ENCODE data around the gene RHOBTB3. TPM values are rescaled to one million over a fixed set of nuclear protein-coding genes. Genes with fewer than 3 reads are reported as not detected.

RHOBTB3 gene
- total and polyA plus RNA-seq, 2 donors (not counting 1 experiment from before 2014, with no cell fraction given) = 337 to 338 TPM

- Histone ChIP-seq H3K4me1 (ENCODE audit: control insufficient read depth, extremely low read depth, insufficient read depth, low read length) (peaks cover 9% of the 10 kb centered on the region), H3K27me3 (ENCODE audit: control insufficient read depth, insufficient read depth, low read length) (no peaks in the 10 kb centered on the region), H3K4me2 (ENCODE audit: extremely low read depth, insufficient read depth, low read length) (no peak overlapping the region), H3K9ac (ENCODE audit: insufficient read depth, low read length) (no peak overlapping the region), H4K20me1 (ENCODE audit: control insufficient read depth, extremely low read depth, insufficient read depth, low read length) (no peaks in the 10 kb centered on the region), H2AFZ (ENCODE audit: low read length) (no peak overlapping the region), H3K36me3 (ENCODE audit: control insufficient read depth, insufficient read depth, low read length) (no peaks in the 10 kb centered on the region), H3K9me3 (ENCODE audit: control insufficient read depth, insufficient read depth, low read depth, low read length) (no peaks in the 10 kb centered on the region), H3K4me3 (replicated peaks in 1 of 4; ENCODE audit: control extremely low read depth in 1 of 4, insufficient read depth in 1 of 4, low read depth in 3 of 4, low read length in 4 of 4) (no peak overlapping the region), H3K27ac (ENCODE audit: insufficient read depth, low read length) (no peak overlapping the region), H3K79me2 (ENCODE audit: control insufficient read depth, insufficient read depth, low read length) (no peaks in the 10 kb centered on the region)
- no peak for DNase-seq (ENCODE audit: low read depth in 2 of 2)
- TF ChIP-seq EZH2 (IDR thresholded peaks at IDR 0.05; ENCODE audit: low read length, missing control alignments) = no peak
- no peak for TF ChIP-seq CTCF (conservative IDR thresholded peaks at IDR 0.05 in 1 of 2, IDR thresholded peaks at IDR 0.05 in 1 of 2; ENCODE audit: low read depth in 1 of 2, low read length in 2 of 2)
These were observed 108.5 kb downstream of the RHOBTB3 start for GRCh38 chr5:95839658-95840057.

- H3K9me3 ChIP-seq (ENCODE audit: control insufficient read depth, insufficient read depth, low read depth, low read length) = no peaks in the 10 kb centered on the region
- no peak for DNase-seq (ENCODE audit: low read depth in 2 of 2)
- H3K9ac ChIP-seq (ENCODE audit: insufficient read depth, low read length) = no peak overlapping the region
- no peaks in the 10 kb centered on the region for H3K36me3 ChIP-seq (ENCODE audit: control insufficient read depth, insufficient read depth, low read length)
- no peaks in the 10 kb centered on the region for H3K27me3 ChIP-seq (ENCODE audit: control insufficient read depth, insufficient read depth, low read length)
- peak overlapping the region; percentile 30 for H3K27ac ChIP-seq (ENCODE audit: insufficient read depth, low read length)
- H3K4me2 ChIP-seq (ENCODE audit: extremely low read depth, insufficient read depth, low read length) = no peak overlapping the region
- no peak overlapping the region for H2AFZ ChIP-seq (ENCODE audit: low read length)
- H3K79me2 ChIP-seq (ENCODE audit: control insufficient read depth, insufficient read depth, low read length) = no peaks in the 10 kb centered on the region
- TF ChIP-seq EZH2 (IDR thresholded peaks at IDR 0.05; ENCODE audit: low read length, missing control alignments) (no peak), CTCF (conservative IDR thresholded peaks at IDR 0.05 in 1 of 2, IDR thresholded peaks at IDR 0.05 in 1 of 2; ENCODE audit: low read depth in 1 of 2, low read length in 2 of 2) (no peak)
- H4K20me1 ChIP-seq (ENCODE audit: control insufficient read depth, extremely low read depth, insufficient read depth, low read length) = no peaks in the 10 kb centered on the region
- peaks cover 9% of the 10 kb centered on the region for H3K4me1 ChIP-seq (ENCODE audit: control insufficient read depth, extremely low read depth, insufficient read depth, low read length)
- no peak overlapping the region for H3K4me3 ChIP-seq (replicated peaks in 1 of 4; ENCODE audit: control extremely low read depth in 1 of 4, insufficient read depth in 1 of 4, low read depth in 3 of 4, low read length in 4 of 4)
These were observed 110.0 kb downstream of the RHOBTB3 start for GRCh38 chr5:95840956-95841705.

- H3K9ac ChIP-seq (ENCODE audit: insufficient read depth, low read length) = no peak overlapping the region
- no peaks in the 10 kb centered on the region for H3K36me3 ChIP-seq (ENCODE audit: control insufficient read depth, insufficient read depth, low read length)
- peak overlapping the region; percentile 30 for H3K27ac ChIP-seq (ENCODE audit: insufficient read depth, low read length)
- no peak overlapping the region for H2AFZ ChIP-seq (ENCODE audit: low read length)
- TF ChIP-seq EZH2 (IDR thresholded peaks at IDR 0.05; ENCODE audit: low read length, missing control alignments) (no peak), CTCF (conservative IDR thresholded peaks at IDR 0.05 in 1 of 2, IDR thresholded peaks at IDR 0.05 in 1 of 2; ENCODE audit: low read depth in 1 of 2, low read length in 2 of 2) (no peak)
- no peak overlapping the region for H3K4me2 ChIP-seq (ENCODE audit: extremely low read depth, insufficient read depth, low read length)
- peak in 1 of 2 donors; percentile 93 for DNase-seq (ENCODE audit: low read depth in 2 of 2)
- no peaks in the 10 kb centered on the region for H3K9me3 ChIP-seq (ENCODE audit: control insufficient read depth, insufficient read depth, low read depth, low read length)
- H3K4me3 ChIP-seq (replicated peaks in 1 of 4; ENCODE audit: control extremely low read depth in 1 of 4, insufficient read depth in 1 of 4, low read depth in 3 of 4, low read length in 4 of 4) = no peak overlapping the region
- no peaks in the 10 kb centered on the region for H3K79me2 ChIP-seq (ENCODE audit: control insufficient read depth, insufficient read depth, low read length)
- no peaks in the 10 kb centered on the region for H4K20me1 ChIP-seq (ENCODE audit: control insufficient read depth, extremely low read depth, insufficient read depth, low read length)
- no peaks in the 10 kb centered on the region for H3K27me3 ChIP-seq (ENCODE audit: control insufficient read depth, insufficient read depth, low read length)
- peaks cover 6% of the 10 kb centered on the region for H3K4me1 ChIP-seq (ENCODE audit: control insufficient read depth, extremely low read depth, insufficient read depth, low read length)
These were observed 111.0 kb downstream of the RHOBTB3 start for GRCh38 chr5:95841914-95842812.

Data from fibroblast of lung (primary cell).